ENCODE data around the gene PLCL1. TPM values are rescaled to one million over a fixed set of nuclear protein-coding genes. Genes with fewer than 3 reads are reported as not detected.

PLCL1 gene
- total and polyA plus RNA-seq, 12 donors, result 17.3 to 131 (median 102) TPM

- no peaks in the 10 kb centered on the region for H3K27me3 ChIP-seq
- no peaks in the 10 kb centered on the region for H3K36me3 ChIP-seq
- WGBS, 2 donors, result 85 to 87% methylated on average over 3 of the region's 3 CpGs
- ATAC-seq (no peak), DNase-seq (no peak)
- peak overlapping the region in 3 of 10 donors; percentile 16 to 42 (median 42) for H3K27ac ChIP-seq
- no peak for TF ChIP-seq CTCF (IDR thresholded peaks at IDR 0.05)
- peaks cover 0 to 87% (median 42%) of the 10 kb centered on the region in 9 donors for H3K4me1 ChIP-seq
- intact Hi-C loops (cut with DNase I), result no loop called here
- no peak overlapping the region for H3K4me3 ChIP-seq
- no peaks in the 10 kb centered on the region for H3K9me3 ChIP-seq
These were observed 63.8 kb downstream of the PLCL1 start for GRCh38 chr2:197868206-197868605.

GRCh38 chr2:197869041-197869440 lies 64.6 kb downstream of the PLCL1 start:
- no peak for TF ChIP-seq CTCF (IDR thresholded peaks at IDR 0.05)
- no peaks in the 10 kb centered on the region for H3K9me3 ChIP-seq
- peaks cover 0 to 87% (median 45%) of the 10 kb centered on the region in 9 donors for H3K4me1 ChIP-seq
- H3K4me3 ChIP-seq, result no peak overlapping the region
- no peaks in the 10 kb centered on the region for H3K36me3 ChIP-seq
- WGBS, 2 donors, result 50 to 61% methylated on average over 2 of the region's 2 CpGs
- no peaks in the 10 kb centered on the region for H3K27me3 ChIP-seq
- intact Hi-C loops (cut with DNase I), result no loop called here
- no peak for DNase-seq
- ATAC-seq, result no peak
- H3K27ac ChIP-seq, result peak overlapping the region in 6 of 10 donors; percentile 23 to 43 (median 34)

- peak overlapping the region in 6 of 10 donors; percentile 23 to 43 (median 34) for H3K27ac ChIP-seq
- ATAC-seq (peak in 5 of 8 donors; percentile 20 to 73 (median 38)), DNase-seq (no peak)
- H3K4me1 ChIP-seq, result peaks cover 0 to 87% (median 45%) of the 10 kb centered on the region in 9 donors
- WGBS, 2 donors, result 63 to 65% methylated on average over 8 of the region's 8 CpGs
- intact Hi-C loops (cut with DNase I), result loop anchor here in 2 of 10 donors (10.0 kb wide), 1 partner anchor 65 kb away; the partner anchor contains the start of gene PLCL1 (in 2 of the 2)
- no peaks in the 10 kb centered on the region for H3K36me3 ChIP-seq
- H3K9me3 ChIP-seq, result no peaks in the 10 kb centered on the region
- no peak for TF ChIP-seq CTCF (IDR thresholded peaks at IDR 0.05)
- H3K4me3 ChIP-seq, result no peak overlapping the region
- H3K27me3 ChIP-seq, result no peaks in the 10 kb centered on the region
These were observed 65.2 kb downstream of the PLCL1 start for GRCh38 chr2:197869501-197870111.

- Histone ChIP-seq H3K27me3 (no peaks in the 10 kb centered on the region), H3K4me3 (no peak overlapping the region), H3K4me1 (peaks cover 0 to 83% (median 45%) of the 10 kb centered on the region in 9 donors), H3K36me3 (no peaks in the 10 kb centered on the region), H3K27ac (peak overlapping the region in 4 of 10 donors; percentile 23 to 42 (median 34)), H3K9me3 (no peaks in the 10 kb centered on the region)
- DNase-seq, result no peak
- TF ChIP-seq CTCF (IDR thresholded peaks at IDR 0.05), result no peak
- WGBS, 2 donors, result 92% methylated on average over 2 of the region's 2 CpGs
- intact Hi-C loops (cut with DNase I), result loop anchor here in 2 of 10 donors (10.0 kb wide), 1 partner anchor 65 kb away; the partner anchor contains the start of gene PLCL1 (in 2 of the 2)
- no peak for ATAC-seq
These were observed 65.7 kb downstream of the PLCL1 start for GRCh38 chr2:197870137-197870536.
